NCI-H345 treated with DMSO at 0.1 percent for 48 hours (cell line): ENCODE measurements around the gene MCTS1.
"Not testable (repeated sequence)": the region's sequence is repeated elsewhere in the genome, so short reads cannot be mapped to it uniquely, and the experiment has no call there.

Experiments
- DNase-seq: peaks from one replicate; lab custom pipeline; 2025; ENCODE audit not compliant: unreplicated experiment; lab: John Stamatoyannopoulos, UW

The MCTS1 gene, protein sequence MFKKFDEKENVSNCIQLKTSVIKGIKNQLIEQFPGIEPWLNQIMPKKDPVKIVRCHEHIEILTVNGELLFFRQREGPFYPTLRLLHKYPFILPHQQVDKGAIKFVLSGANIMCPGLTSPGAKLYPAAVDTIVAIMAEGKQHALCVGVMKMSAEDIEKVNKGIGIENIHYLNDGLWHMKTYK

DNA sequence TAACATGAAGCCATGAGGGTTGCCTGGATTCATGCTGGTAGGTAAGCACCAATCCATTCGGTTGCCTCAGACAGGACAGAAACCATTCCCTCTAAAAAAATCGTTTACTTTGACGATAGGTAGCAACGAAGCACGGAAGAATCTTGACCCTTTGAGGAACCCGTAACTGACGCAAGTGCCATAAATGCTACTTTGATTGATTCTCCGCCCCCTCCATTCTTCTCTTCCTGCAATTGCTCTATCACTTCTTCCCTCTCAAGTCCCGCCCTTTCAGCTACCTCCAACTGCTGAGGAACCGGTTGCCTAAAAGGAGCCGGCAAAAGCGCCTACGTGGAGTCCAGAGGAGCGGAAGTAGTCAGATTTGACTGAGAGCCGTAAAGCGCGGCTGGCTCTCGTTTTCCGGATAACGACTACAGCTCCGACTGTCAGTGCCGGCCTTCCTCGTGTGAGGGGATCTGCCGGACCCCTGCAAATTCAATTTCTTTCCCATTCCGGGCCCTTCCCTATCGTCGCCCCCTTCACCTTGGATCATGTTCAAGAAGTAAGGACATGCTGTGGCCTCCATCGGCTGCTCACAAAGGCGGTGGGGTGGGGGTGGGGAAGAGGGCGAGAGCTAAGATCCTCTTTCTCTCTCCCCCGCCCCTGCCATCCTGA is at the start of gene MCTS1:
TSS of gene MCTS1 (plus strand) at position 395 of the 654 bp plus-strand sequence. CDS start at position 531, 136 bp downstream.
- peak; percentile 60 for DNase-seq

DNA sequence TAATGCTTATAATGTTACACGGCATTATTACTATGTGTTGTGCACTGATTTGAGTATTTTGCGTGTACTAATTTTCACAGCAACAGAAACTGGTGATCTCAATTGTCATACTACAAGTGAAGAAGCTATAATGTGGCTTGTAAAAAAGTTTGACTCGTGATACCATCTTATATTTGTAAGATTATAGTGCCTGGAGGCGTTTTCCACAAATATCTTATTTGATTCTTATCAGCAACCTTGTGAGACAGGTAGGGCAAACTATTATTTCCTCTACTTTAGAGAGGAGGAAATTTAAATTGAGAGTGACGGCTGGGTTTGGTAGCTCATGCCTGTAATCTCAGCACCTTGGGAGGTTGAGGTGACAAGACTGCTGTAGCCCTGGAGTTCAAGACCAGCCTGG is 47.6 kb upstream of the MCTS1 start:
- DNase-seq: no peak

DNA sequence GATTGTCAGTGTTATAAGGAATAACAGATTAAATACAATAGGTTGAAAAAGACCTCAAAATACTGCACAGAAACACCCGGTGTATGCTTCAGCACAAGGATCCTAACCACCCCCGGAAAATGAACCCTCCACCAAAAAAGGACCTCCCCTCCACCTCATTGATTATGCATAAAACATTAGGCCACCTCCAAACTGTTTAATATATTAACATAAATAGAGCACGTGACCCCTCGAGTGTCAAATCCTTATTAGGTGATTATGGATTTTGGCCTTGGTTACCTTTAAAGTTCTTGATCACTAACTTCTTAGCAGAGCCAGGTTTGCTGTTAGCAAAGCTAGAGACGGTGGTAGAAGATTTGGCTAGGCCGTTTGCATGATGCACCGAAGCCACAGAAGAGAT is 44.1 kb upstream of the MCTS1 start:
- DNase-seq: no peak

DNA sequence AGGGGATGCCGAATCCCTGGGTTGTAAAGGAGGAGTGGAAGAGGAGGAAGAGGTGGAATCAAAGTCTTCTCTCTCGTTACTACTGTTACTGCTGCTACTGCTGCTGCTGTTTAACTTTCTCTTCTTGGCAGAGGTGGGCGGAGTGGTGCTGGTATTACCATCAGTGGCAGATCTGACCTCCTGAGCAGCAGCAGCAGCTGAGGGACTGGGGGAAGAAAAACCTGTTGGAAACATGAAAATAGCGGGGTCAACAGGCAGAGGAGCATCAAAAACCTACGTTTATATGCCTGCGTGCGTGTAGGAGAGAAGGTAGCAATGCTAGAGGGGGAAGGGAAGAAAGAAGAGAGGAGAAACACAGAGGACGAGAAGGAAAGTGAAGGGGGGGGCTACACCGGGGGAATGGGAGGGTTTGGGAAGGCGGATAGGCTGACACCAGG is 43.5 kb upstream of the MCTS1 start:
- DNase-seq: no peak

DNA sequence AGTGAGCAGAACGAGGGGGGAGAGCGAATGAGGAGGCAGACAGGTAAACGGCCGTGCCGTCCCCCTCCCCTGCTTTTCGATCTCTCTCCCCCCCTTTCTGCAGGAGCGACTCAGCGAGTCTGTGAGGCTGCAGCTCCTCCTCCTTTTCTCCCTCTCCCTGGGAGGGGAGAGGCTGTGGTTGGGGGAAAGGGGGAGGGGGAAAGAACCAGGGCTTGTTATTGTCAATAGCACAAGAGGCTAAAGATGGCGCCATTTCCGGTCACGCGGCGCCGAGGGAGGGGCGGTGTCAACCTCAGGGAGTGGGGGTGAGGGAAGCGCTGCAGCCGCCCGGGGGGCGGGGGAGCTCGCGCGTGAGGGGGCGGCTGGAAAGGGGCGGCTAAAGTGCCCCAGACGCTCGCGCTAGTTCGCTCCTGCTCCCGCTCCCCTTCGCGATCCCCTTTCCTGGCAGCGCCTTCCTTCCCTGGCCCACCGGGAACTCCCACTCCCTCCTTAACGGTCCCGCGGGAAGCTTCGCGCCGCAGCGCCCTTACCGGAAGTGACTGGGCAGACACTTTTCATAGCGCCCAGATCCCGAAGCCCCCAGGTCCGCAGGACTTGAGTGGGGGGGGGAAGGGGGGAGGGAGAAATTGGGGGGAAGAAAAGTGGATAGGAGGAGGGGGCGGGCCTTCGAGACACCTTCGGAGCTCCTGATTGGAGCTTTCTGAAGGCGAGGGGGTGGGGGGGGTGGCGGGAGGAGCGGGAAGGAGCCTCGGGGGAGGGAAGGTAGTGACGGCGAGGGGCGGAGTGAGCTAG is 42.9 kb upstream of the MCTS1 start, which contains the start of gene CUL4B:
TSS of gene CUL4B (minus strand) at position 121 of the 792 bp plus-strand sequence. CDS start 324 bp downstream, outside the sequence.
- peak; percentile 40 for DNase-seq

DNA sequence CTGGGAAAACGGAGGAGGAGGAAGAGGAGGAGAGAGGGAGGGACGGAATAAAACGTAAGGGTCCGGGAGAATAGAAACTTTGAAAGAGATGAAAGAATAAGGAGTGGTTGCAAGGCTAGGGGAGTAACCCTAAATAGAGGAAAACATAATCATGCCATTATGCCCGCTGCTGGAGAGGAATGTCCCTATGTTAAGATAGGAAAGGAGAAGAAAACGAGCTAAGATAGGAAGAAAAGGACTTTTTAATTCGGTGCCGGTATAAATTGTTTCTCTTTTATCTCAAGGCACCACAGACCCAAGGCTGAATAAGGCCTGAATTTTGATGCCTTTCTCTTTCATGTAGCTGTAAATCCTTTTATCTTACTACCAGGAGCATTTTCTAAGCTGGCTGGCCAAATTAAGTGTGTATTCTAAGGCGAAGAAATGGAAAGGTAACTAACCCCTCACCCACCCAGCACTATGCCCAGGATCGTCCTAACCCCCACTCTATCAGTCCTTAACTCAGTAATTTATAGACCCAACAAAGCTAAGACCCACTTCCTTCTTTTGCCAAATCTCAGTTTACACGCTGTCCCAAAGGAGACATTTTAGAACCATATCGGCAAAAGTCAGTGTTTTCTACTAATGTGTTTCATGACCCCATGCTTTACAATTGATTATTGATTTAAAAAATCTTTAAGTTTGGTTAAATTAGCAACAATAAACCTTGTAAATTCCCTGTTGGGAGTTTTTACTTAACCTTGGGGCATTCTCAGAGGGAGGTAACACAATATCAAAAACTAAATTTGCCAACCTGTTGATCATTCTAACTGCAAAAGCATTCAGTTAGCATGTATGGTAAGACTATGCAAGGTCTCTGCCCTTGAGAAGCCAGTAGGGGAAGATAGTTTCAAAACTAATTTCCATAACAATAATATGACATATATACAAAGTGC is 42.0 kb upstream of the MCTS1 start:
- DNase-seq: no peak

DNA sequence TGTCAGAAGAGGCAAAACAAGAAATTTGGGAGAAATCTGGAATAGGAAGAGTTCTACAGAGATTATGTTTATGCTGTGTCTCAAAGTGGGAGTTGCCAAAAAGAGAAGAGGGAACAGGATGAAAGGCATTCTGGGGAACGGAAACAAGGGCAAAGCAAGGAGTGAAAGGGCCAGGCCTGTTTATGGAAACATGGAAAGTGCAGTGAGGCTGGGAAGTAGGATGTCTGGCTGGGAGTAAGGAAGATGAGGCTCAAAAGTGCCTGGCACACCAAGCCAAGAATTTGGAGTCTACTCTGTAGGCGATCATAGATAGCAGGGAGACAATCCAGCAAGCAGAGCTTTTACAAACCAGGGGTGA is 41.4 kb upstream of the MCTS1 start:
- no peak for DNase-seq

DNA sequence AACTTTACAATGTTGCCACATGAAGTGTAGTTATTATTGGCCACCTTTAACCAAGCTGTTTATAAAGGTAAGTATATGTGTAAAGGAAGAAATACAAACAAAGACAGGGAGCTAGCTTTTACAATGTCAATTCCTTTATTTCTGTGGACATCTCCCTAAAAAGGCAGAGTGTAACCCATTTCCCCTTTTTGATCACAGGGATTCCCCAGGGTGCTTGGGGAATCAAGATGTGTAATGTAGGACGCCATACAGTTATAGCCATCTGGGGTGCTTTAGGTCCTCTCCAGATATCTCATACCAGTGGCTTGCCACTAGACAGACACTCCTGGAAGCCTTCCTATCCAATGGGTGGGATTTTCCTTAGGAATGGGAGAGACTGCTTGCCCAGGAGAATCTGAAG is 39.0 kb upstream of the MCTS1 start:
- DNase-seq: no peak

DNA sequence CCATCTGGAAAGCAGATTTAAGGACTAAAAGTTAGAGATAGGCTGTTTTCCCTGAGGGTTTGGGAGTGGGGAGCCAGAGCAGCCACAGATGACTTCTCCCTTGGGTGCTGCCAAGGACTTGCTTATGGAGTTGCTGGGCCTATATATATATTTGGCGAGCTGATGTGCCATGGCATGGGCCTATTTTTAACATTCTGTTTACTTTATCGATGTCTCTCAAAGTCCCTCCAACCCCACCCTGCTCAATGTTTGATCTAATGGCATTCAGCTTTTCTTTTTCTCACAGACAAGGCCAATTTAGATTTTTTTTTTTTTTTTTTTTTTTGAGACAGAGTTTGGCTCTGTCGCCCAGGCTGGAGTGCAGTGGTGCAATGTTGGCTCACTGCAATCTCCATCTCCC is 37.1 kb upstream of the MCTS1 start:
- no peak for DNase-seq

DNA sequence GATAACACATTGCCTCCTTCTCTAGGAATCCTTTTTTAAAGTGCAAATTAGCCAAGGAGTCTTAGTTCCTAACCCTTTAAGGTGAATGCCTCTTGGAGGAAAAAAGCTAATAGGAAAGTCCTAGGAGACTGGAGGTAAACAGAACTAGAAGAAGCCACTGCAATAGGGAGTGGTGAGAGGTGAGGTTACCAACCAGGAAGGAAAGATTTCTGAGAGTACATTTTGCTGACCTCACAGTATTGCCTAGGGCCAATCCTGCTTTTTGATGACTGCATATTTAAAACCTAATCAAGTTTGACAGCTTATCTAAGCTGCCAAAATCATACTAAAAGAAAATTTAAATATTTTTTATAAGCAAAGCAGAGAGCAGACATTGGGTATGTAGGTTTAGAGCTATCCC is 35.9 kb upstream of the MCTS1 start:
- DNase-seq: no peak

DNA sequence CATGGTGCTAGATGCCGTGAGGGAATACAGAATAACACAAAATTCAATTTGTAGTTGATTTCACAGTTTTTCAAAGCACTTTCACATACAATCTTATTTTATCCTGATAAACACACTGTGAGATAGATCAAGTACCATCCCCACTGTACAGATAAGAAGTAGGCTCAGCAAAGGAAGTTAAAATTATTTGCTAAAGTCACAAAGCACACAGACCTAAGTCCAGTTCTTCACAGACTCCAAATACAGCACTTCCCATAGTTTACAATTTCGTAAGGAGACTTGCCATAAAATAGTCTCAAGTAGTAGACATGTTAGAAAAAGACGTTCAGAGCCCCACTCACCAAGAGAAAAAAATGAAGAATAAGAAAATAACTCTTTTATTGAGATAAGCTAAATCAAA is 35.3 kb upstream of the MCTS1 start:
- no peak for DNase-seq

DNA sequence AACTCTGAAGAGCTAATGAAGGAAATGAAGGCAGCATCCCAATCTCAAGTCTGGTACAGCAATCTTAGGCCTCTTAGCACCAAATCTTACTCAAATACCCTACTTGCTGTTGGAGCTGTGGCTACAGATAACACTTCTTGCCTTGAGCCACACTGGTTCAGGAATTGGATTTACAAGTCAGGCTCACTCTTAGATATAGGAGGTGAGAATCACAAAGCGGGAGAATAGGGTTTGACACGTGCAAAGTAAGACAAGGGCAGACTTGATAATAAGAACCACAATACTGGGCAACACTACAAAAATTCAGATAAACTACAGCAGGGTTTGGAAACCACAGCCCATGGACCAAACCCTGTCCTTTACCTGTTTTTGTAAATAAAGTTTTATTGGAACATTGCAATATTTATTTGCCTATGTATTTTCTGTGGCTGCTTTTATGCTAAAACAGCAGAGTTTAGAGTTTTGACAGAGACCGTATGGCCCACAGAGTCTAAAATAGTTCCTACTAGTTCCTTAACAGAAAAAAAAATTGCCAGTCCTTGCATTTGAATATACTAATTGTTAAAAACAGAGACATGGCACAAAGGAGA is 33.8 kb upstream of the MCTS1 start:
- no peak for DNase-seq

DNA sequence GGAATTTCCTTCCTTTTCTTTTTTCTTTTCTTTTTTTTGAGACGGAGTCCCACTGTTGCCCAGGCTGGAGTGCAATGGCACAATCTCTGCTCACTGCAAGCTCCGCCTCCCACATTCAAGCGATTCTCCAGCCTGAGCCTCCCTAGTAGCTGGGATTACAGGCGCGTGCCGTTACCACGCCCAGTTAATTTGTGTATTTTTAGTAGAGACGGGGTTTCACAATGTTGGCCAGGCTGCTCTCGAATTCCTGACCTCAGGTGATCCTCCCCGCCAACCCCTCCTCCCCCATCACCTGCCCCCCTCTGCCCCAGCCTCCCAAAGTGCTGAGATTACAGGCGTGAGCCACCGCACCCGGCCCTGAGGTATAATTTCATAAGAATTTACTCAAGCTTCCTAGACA is 30.1 kb upstream of the MCTS1 start:
- not testable (repeated sequence) for DNase-seq

DNA sequence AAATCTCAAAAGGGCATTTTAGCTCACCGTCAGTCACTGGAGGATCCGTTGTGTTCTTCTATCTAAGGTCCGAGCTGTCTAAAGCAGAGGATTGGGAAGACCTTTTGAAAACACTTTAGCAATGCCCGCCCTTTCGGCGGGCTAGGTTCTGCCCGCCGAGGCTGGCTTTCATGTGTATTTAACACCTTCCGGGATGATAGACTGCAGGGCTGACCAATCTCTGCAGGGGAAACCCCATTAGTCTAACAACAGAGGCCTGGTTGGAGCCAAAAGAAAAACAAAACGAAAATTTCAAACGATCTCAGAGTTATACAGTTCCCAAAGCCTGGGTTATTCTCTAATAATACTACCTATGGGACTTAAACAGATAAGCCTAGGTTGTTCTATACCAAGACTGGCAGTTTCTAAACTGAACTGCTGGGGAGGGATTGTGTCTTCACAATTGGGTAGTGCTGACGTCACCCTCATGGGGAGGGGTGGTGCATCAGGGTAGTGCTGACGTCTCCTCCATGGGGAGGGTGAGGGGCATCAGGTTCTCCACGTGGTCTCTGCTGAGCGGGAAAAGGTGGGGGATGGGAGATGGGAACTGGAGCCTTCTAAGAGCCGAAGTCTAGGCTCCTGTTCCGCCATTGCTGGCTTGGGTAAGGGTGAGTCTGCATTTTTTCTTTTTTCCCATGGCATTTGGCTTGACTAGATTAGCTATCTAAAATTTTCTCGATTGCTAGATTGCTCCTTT is 28.4 kb upstream of the MCTS1 start:
- no peak for DNase-seq

DNA sequence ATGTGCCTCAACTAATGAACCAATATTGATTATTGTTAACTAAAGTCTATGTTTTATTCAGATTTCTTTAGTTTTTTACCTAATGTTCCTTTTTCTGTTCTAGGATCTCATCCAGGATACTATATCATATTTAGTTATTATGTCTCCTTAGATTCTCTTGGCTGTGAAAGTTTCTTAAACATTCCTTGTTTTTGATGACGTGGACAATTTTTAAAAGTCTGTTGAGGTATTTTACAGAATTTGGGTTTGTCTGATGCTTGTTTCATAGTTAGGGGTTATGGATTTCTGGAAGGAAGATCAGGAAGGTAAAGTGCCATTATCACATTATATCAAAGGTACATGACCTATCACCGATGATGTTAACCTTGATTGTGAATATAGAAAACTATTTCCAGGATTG is 18.2 kb upstream of the MCTS1 start:
- DNase-seq: no peak

DNA sequence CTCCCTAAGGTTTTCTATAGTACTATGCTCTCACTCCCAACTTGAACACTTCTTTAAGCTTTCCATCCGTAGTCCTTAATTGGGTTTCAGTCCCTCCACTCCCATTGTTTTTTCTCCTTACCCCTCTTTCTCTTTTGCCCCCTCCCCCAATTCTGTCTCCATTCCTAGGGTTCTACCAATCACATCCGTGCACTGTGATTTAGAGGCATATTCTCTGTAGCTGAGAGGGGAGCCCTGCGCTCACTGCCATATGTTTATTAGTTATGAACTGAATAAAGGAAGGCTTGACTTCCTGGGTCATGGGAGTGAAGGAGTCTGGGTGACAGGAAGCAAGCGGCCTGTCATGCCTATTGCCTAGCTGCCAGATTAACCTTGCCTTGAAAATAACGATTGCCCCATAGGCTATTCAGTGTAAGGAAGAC is 471 bp downstream of the MCTS1 start:
- DNase-seq: no peak

DNA sequence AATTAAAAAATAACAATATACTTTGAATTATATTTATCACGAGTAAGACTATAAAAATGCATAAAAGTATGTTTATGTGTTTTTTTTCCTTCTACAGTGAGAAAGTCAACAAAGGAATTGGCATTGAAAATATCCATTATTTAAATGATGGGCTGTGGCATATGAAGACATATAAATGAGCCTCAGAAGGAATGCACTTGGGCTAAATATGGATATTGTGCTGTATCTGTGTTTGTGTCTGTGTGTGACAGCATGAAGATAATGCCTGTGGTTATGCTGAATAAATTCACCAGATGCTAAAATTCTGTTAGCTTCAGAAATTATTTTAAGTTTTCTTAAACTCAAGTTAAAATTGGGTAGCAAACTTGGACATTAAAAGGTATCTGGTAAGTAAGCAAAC is 8.2 kb downstream of the MCTS1 start:
- DNase-seq: no peak

DNA sequence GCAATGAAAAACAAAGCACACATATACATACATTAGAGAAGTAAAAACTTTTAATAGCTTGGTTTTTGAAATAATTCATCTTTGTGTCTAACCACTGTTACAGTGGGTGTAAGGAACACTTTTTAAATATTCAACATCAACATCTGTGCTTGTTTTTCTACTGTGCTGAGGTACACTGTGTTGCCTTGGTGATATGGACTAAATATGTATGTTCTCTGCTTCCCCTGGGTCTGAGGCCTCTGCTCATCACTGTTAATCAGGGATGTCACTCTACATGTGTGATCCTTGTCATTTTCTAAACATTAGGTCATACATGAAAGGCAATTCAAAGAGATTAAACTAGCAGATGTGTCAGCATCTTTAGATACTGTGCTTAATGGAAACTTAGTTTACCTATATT is 10.9 kb downstream of the MCTS1 start:
- no peak for DNase-seq

DNA sequence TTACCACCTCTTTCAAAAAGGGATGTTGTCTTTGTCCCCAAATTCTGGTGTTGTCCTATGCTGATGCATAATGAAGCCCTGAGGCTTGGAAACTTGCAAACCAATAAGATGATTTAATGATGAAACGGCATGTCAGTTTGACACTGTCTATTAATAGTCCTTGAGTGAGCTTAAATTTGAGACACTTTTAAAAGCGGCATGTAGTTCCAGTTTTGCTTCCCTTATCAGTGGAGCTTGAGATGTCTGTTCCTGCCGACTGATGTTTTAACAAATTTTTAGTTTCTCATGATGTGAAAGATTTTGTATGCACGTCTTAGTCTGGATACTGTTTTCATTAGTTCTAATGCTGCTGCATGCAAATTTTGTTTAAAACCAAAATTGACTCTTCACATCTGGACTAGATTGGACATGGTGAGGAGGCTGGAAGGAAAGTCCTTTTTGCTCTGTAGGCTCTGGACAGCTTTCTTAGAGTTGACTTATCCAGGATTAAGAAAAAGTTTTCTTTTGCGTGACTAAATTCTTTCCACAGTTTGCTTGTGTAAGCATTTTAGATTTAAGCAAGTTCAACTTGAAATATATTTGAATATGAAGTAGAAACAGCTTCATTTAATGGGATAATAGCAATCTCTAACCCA is 14.2 kb downstream of the MCTS1 start:
- DNase-seq: no peak

DNA sequence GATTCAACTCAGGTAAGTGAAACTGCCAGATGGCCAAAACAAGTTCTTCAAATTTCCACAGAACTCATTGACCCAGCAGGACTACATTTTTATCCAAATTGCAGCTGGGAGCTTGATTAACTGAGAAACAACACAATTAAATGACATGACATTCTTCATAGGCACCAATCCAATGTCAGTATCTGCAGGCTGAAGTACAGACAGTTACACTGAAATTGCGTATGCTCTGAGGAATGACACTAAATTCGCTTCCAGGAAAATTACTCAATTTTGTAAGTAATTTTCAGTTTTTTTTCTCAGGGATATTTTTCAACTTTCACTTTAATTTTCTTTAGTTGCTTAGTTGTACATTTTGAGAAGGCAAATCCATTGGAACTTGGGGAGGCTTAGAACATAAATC is 21.5 kb downstream of the MCTS1 start:
- no peak for DNase-seq
